ENCODE measurements around the gene EPB41L5. TPM values are rescaled to one million over a fixed set of nuclear protein-coding genes. Genes with fewer than 3 reads are reported as not detected.
"Not testable (repeated sequence)": the region's sequence is repeated elsewhere in the genome, so short reads cannot be mapped to it uniquely, and the experiment has no call there.

EPB41L5 gene
- polyA plus RNA-seq, 10 donors = 8.9 to 18.3 (median 15.0) TPM

DNA sequence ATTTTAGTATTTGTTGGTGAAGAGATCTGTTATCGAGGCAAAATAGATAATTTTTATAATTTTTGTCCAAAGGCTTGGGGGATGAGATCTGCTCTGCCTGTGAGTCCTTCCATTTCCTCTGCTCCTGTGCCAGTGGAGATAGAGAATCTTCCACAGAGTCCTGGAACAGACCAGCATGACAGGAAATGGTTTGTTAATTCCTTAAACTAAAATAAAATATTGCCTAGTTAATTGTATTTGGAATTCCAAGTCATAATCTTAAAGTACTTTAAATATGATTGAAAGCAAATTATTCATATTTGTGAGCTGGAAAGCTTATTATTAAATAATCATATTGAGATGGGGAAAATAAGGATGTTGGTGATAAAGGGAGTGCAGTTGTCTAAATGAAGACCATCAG, 87.8 kb downstream of the EPB41L5 start:
- no peak for DNase-seq

DNA sequence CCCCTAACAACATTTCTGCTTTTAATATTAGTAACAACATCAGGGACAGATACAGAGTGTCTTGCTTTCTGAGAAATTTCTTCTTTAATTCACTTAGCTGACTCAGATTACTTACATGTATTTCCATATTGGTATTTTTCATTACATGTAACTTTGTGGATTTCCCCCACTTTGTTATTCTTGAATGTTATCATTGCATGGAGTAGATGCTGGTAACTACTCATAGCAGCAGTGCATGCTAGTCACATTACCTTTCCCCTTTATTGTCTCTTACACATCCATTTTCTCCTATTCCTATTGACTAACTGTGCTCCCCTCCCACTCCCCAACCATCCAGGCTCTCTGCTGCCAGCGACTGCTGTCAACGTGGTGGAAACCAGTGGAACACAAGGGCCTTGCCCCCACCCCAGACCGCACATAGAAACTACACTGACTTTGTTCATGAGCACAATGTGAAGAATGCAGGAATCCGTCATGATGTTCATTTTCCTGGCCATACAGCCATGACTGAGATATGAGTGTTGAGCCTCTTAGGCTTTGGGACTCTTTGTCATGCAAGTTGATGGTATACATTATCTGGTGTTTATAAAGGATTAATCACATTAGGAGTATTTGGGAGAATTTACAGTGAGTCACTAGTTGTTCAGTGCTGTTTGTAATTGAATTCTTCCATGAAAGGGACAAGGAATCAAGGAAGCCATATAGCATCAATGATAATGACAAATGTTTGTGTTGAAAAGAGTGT, 91.0 kb downstream of the EPB41L5 start:
- peak in 1 of 3 donors; percentile 93 for DNase-seq

- DNase-seq = no peak
Measured at GRCh38 chr2:120104772-120105171, 91.9 kb downstream of the EPB41L5 start.

DNA sequence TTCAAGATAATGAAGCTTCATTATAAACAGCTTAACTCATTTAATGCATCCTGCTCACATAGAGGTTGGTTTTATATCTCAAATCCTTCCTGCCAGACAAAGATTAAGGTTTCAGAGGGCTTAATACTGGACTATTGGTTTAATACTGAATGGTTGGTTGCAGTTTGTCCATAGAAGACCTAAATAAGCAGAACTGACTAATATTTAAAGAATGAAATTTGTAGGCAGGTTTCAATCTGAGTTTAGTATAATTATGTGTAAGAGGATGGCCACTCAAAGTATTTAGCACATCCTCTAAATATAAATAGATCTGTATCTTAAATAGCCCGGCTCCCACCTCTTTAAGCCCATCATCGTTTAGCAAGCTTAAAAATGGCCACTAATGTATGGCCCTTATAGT, 92.5 kb downstream of the EPB41L5 start:
- DNase-seq = no peak

DNA sequence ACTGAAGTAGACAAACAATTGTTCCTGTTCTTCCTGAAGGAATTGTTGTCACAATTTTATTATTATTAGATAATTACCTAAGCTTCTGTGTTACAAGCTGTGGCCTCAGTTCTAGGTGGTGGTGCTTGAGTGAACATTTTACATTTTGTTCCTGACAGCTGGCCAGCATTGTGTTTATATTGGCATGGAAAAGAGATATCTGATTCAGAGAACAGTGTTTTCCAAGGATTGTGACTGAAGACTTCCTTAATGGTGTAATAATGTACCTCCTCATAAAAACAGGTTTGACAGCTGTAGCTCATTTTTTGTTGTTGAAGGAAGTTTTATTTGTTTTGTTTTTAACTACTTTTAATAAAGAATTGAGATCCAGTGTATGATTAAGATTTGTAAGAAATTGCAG, 95.2 kb downstream of the EPB41L5 start:
- peak; percentile 45 to 53 (median 48) for DNase-seq

DNA sequence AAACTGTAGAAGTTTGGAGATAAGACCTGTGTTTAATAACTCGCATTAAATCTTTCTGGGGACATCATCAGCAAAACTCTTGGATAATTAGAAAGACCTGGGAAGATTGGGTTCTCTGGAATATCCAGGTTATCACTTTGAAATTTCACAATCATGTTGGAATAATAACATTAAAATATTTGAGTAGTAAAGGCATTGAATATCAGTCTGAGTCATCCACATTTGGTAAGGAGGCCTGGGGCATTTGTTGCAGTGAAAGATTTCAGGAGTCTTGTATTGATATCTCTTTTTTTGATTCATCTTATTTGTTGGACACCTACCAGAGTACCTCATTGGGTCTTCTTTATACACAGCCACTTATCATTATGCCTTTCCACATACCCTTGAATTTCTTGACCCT, 95.9 kb downstream of the EPB41L5 start:
- DNase-seq = no peak

DNA sequence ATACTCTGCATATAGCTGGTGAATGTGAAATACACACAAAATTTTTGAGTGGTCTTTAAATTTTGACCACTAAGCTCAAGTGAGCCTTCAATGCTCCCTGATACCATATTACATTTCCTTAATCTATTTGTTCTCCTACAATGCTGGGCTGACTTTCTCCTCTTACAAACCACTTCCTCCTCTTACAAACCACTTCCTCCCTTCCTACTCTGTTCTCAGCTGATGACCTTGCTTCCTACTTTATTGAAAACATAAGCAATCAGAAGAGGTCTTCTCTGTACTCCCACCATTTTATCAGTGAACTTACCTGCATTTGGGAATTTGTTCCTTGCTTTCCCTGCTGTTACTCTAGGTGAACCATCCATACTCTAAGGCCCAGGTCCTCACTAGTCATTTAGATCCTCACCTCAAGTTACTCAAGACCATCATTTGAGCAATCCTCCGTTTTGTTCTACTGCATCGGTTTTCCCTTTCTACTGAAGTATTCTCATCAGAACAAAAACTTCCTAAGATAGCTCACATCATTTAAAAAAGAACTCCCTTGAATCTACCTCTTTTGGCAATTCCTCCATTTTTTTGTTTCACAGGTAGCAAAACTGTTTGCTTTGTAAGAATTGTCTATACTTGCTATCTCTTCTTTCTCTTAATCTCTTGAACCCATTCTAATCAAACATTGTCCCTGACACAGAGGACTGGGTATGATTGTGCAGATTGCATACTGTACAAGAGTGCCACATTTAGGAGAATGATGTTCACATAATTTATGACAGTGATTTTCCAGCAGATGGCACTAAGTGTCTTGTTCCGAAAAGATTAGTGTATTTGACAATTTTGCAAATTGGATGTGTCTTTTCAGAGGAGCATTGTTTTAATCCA, 96.5 kb downstream of the EPB41L5 start:
- DNase-seq = peak; percentile 19 to 34 (median 24)

GRCh38 chr2:120110062-120110362, 97.1 kb downstream of the EPB41L5 start:
- no peak for DNase-seq

GRCh38 chr2:120110507-120110906, 97.6 kb downstream of the EPB41L5 start:
- no peak for DNase-seq

DNA sequence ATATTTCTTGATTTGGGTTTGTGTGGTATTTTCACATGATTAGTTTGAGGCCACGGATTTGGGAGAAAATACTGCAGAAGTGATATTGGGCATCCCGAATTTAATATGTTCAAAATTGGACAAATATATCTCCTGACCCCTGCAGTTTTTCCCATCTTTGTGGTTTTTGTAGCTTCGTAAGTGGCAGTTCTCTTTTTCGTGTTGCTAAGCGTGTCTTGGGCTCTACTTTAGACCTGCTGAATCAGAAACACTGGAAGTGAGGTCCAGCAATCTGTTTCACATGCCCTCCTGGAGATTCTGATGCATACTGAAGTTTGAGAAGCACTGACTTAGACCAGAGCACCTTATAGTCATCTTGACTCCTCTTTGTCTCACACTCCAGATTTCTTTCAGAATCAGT, 98.3 kb downstream of the EPB41L5 start:
- no peak for DNase-seq

DNA sequence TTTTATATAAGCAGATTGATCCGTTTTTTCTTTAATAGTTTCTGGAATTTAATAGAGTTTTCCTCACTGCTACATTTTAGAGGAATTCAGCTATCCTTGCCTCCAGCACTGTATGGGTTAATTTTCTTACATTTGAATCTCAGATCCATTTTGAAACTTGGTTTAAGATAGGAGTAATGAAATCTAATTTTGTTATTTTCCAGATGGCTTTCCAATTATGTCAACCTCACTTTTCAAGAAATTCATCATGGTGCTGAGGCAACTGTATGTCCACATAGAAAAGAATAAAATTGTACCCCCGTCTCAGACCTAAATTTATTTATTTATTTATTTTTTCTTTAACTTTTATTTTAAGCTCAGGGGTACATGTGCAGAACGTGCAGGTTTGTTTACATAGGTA, 105.1 kb downstream of the EPB41L5 start:
- DNase-seq = no peak

- DNase-seq = no peak
Measured at GRCh38 chr2:120118471-120118870, 105.6 kb downstream of the EPB41L5 start.

- not testable (repeated sequence) for DNase-seq
Measured at GRCh38 chr2:120121337-120121736, 108.5 kb downstream of the EPB41L5 start.

DNA sequence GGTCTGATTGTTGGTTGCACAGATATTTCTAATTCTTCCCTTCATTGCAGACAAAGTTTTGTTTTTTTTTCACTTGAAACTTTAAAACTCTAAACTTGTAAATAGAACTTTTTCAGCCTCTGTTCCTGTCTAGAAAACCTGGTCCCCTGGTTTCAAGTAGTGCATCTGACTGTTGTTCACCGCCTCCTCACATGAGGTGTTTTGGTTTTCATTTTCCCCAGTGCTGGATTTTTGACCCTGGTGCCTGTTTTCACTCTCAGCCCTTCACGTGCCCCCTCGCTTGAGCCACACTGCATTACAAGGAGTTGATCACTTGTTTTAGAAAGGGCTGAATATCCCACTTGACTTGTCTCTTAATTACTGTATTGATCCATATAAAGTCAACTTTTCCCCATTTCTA, 110.2 kb downstream of the EPB41L5 start:
- DNase-seq = no peak

DNA sequence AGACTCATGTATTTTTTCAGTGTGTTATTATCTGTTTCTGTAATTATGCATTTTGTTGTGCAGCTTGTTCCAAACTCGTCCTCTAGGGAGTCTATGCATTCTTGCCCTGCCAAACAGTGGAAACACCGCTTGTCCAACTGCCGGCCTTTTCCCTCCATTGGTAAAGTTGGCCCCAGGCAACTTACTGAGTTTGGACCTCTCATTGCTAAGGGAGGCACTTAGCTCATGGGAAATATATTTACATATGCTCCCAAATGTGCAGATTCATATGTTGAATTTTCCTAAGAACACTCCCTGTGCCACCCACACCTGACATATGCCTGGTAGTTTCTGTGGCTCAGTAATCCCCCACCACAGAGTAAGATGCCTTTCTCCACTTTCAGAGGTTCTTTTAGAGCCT, 112.3 kb downstream of the EPB41L5 start:
- no peak for DNase-seq

DNA sequence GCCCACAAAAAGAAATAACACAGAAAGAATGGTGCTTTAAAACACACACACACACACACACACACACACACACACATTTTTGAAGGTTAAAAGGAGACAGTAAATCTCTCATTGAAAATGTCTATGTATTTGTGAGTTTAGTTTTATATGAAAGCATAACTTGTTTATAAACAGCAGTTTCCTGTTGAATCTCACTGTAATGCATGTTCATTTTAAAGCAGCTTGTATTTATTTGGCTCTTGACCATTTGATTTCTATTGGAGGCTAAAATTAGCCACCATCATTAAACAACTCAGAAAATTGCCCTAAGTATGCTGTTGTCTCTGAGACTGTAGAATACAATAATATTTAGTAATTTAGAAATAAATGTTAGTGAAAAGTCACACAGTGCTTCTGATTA, 115.3 kb downstream of the EPB41L5 start:
- DNase-seq = no peak

GRCh38 chr2:120132190-120132589, 119.3 kb downstream of the EPB41L5 start:
- DNase-seq = peak in 1 of 3 donors; percentile 9

- DNase-seq = no peak
Measured at GRCh38 chr2:120132691-120133090, 119.8 kb downstream of the EPB41L5 start.

- no peak for DNase-seq
Measured at GRCh38 chr2:120133572-120134244, 120.8 kb downstream of the EPB41L5 start.

DNA sequence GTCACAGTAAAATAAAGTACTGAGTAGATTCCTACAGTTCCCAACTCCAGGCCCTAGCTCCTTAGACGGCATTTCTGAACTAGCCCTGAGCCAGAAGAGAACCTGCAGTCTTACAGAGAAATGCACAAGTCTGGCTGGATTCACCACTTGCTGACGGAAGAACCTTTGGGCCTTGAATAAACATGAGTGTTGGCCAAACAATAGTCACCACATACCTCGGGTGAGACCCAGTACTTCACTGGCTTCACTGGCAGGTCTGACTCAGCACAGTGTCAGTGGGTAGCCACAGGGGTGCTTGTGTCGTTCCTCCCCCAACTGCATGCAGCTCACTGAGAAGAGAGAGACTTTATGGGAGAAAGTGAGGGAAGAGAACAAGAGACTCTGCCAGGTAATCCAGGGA, 121.4 kb downstream of the EPB41L5 start:
- peak in 1 of 3 donors; percentile 72 for DNase-seq

GRCh38 chr2:120135013-120135412, 122.1 kb downstream of the EPB41L5 start:
- not testable (repeated sequence) for DNase-seq

DNA sequence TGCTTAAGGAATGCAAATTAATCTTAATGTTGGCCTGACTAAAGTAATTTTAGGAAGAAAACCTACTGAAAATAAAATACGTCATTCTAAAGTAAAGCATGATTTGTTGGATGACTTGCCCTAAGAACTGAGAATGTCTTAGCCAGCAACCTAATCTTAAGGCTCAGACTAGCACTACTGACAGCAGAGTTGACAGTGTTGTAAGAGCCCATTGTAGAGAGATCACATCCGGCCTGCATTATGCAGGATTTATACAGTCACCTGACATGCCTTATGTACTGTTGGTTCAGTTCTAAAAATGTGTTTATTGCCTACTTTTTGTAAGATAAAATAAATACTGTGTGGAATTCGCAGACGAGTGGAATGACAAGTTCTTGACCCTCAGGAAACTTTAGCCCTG, 128.0 kb downstream of the EPB41L5 start:
- no peak for DNase-seq
